A549 (cell line): Measurements from ENCODE around the gene CHMP4A.

ENCODE experiments used
- MYC ChIP-seq: IDR thresholded peaks from 2 replicates; pipeline ENCODE4 v1.6.1; 2012; ENCODE audit warnings: mild to moderate bottlenecking, inconsistent platforms, low read length, improper control_type of control experiment, borderline replicate concordance
- TF ChIP-seq, protein P1 (sequence below): fragments of >200 bp; sonication (Bioruptor Twin); formaldehyde crosslinking; IDR thresholded peaks from 3 replicates; pipeline ENCODE4 v1.5.1; 2016

DNA sequence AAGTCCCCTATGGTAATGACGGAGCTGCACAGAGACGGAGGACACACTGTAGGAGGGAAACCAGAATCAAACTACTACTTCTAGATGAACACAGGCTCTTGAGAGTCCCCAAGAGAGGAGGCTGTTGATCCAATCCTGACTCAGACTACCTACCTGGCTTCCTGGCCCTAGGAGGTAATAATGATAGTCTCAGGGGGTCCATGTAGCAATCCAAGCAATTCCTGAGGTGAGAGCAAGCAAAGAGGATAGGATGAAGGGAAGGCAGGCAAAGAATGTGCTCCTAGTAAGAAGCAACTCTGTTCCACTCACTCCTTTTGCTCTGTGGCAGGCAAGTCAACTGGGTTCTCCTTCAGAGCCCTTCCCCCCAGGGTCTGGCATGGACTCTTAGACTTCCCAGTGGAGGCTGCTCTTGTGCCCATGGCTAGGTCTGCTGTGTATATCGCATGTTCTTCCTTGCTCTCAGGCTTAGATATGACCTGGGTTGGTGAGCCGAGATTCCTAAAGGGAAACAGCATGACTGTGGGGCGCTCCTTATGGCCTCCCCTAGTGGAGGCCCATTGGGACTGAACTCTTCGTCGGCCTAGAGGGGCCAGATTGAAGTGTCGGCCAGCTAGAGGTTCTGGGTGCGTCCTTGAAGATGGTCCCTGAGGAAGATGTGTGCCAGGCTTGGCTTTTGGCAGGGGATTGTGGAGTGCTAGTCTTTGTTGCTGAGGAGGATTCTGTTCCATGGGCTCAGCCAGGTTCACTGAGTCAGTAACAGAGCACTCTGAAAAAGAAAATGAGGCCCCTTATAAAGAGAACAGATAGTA lies 27.0 kb upstream of the CHMP4A start:
- TF ChIP-seq, protein P1, sequence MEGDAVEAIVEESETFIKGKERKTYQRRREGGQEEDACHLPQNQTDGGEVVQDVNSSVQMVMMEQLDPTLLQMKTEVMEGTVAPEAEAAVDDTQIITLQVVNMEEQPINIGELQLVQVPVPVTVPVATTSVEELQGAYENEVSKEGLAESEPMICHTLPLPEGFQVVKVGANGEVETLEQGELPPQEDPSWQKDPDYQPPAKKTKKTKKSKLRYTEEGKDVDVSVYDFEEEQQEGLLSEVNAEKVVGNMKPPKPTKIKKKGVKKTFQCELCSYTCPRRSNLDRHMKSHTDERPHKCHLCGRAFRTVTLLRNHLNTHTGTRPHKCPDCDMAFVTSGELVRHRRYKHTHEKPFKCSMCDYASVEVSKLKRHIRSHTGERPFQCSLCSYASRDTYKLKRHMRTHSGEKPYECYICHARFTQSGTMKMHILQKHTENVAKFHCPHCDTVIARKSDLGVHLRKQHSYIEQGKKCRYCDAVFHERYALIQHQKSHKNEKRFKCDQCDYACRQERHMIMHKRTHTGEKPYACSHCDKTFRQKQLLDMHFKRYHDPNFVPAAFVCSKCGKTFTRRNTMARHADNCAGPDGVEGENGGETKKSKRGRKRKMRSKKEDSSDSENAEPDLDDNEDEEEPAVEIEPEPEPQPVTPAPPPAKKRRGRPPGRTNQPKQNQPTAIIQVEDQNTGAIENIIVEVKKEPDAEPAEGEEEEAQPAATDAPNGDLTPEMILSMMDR: no peak
- TF ChIP-seq MYC: no peak
